Psoas muscle (tissue), 8 donors: Measurements from ENCODE around the gene NPHS1. TPM values are rescaled to one million over a fixed set of nuclear protein-coding genes. Genes with fewer than 3 reads are reported as not detected.

Experiments
- ATAC-seq, 4 donors: fragments of 200-7000 bp; cut with Tn5 transposase; one replicate each; pipeline ENCODE4 v1.9.1; 2020; ENCODE audit warnings: moderate library complexity in 3 of 4, mild to moderate bottlenecking in 2 of 4
- DNase-seq, 2 donors: peaks; one replicate each; pipeline ENCODE4 v3.0.0-alpha.2; 2020
- H3K27ac ChIP-seq: fragments of 200-600 bp; one replicate; pipeline ENCODE4 v1.8.0; 2022
- H3K27me3 ChIP-seq, 3 donors: fragments of 200-600 bp in 1 of 3; one replicate each; pipeline versions ENCODE4 v1.6.1 to v1.8.0; 2013 to 2022; ENCODE audit warnings: low read length in 2 of 3, mild to moderate bottlenecking in 2 of 3, moderate library complexity in 1 of 3; ENCODE audit not compliant: insufficient read depth in 3 of 3
- H3K36me3 ChIP-seq, 2 donors: fragments of 200-600 bp in 1 of 2; one replicate each; pipeline versions ENCODE4 v1.6.1 to v1.8.0; 2013 to 2022; ENCODE audit warnings: low read depth in 1 of 2, mild to moderate bottlenecking in 1 of 2, moderate library complexity in 1 of 2; ENCODE audit not compliant: insufficient read depth in 1 of 2
- H3K4me1 ChIP-seq: fragments of 200-600 bp; one replicate; pipeline ENCODE4 v1.8.0; 2022
- H3K4me3 ChIP-seq: fragments of 200-600 bp; one replicate; pipeline ENCODE4 v1.8.0; 2022; ENCODE audit warnings: mild to moderate bottlenecking
- H3K9me3 ChIP-seq: fragments of 200-600 bp; one replicate; pipeline ENCODE4 v1.8.0; 2022
- WGBS, 3 donors: extraction: QIAGEN DNeasy Blood & Tissue Kit; methylation state at CpG; one replicate each; pipeline versions ENCODE4 v1.1.6 to v1.1.7; 2013; 5-methylcytosine and 5-hydroxymethylcytosine counted together
- intact Hi-C, 2 donors: fragments of 100-400 bp; cut with DNase I; formaldehyde crosslinking; loops; one replicate each; pipeline versions ENCODE4 v1.11.0 to v1.14.2; 2022
- polyA plus RNA-seq, 3 donors: library from polyadenylated mRNA; stranded (reverse); fragments of 200-250 nt; gene quantifications; one replicate each; pipeline ENCODE4 v1.2.3, GENCODE V29; 2013
- total RNA-seq, 4 donors: library from RNA; stranded (reverse); fragmentation: NEBNext Ultra II Directional in 2 of 4; extraction: Animal tissue kit (Norgen Biotek cat#: 25700) in 2 of 4; gene quantifications; one replicate each; pipeline versions ENCODE4 v1.2.1 to v1.2.4, GENCODE V29; 2021 to 2023
- TF ChIP-seq, protein P1 (sequence below): fragments of 200-600 bp; IDR thresholded peaks from one replicate; pipeline ENCODE4 v1.8.0; 2022; ENCODE audit warnings: antibody characterized with exemption
- donor health status: healthy with polysubstance abuse.
- donor health status: DM: no; HTN: no; CAD: no; lungs with moderate emphysema.
- donor health status: Bipolar disorder and iron deficiency.
- donor health status: healthy.
- donor health status: DM: yes; HTN: yes; CAD: no.
- donor health status: DM: no; HTN: no; CAD: no.
- donor health status: DM: no; HTN: no; CAD: no.
- donor health status: DM: yes; HTN: yes; CAD: no.

The NPHS1 gene
- total and polyA plus RNA-seq, 7 donors: not detected

DNA sequence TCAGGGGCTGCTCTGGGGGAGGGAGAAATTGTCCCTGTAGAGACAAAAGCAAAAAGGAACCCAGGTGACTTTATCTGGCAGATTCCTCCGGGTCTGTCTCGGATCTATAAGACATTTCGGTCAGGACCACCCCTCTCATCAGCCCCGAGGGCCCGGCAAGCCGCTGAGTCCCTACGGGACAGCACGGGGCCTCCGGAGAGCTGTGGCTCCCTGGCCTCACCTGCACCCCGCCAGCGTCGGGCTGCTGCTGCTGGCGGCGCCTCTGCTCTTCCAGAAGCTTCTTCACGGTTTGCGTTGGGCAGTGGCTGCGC, 46.1 kb upstream of the NPHS1 start:
- DNase-seq (no peak), ATAC-seq (peak in 1 of 4 donors; percentile 7)
- intact Hi-C loops: no loop called here

DNA sequence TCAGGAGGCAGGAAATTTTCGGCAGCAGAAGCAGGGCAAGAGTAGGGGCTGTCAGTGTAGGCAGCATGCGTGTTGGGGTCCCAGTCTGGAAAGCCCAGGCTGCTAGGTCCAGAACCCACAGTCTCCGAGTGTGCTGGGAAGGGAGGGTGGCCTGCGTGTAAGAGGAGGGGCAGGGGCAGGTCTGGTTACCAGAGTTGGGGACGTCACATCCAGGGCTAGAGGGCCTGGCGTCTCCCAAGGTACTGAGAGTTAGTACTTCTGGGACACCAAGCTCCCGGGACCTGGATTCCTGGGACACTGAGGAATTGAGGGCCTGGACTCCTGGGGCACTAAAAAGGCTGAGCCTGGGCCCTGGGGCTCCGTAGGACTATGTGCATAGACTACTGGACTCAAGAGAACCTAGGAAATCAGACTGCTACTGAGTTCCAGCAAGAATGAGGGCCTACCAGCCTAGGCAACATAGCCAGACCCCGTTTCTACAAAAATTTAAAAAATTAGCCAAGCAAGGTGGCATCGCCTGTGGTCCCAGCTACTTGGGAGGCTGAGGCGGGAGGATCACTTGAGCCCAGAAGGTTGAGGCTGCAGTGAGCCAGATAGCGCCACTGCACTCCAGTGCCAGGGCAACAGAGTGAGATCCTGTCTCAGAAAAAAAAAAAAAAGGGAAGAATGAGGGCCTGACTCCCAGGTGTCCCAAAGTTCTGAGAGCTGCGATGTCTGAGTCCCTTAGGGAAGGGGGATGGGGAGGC, 45.6 kb upstream of the NPHS1 start:
- no peak for ATAC-seq
- Histone ChIP-seq H3K27ac (no peak overlapping the region), H3K4me3 (peak overlapping the region; percentile 81), H3K27me3 (peaks cover 0 to 4% (median 2%) of the 10 kb centered on the region in 3 donors), H3K36me3 (peaks cover 0 to 25% of the 10 kb centered on the region in 2 donors), H3K9me3 (no peaks in the 10 kb centered on the region), H3K4me1 (peaks cover 7% of the 10 kb centered on the region)
- intact Hi-C loops: no loop called here
- TF ChIP-seq, protein P1, sequence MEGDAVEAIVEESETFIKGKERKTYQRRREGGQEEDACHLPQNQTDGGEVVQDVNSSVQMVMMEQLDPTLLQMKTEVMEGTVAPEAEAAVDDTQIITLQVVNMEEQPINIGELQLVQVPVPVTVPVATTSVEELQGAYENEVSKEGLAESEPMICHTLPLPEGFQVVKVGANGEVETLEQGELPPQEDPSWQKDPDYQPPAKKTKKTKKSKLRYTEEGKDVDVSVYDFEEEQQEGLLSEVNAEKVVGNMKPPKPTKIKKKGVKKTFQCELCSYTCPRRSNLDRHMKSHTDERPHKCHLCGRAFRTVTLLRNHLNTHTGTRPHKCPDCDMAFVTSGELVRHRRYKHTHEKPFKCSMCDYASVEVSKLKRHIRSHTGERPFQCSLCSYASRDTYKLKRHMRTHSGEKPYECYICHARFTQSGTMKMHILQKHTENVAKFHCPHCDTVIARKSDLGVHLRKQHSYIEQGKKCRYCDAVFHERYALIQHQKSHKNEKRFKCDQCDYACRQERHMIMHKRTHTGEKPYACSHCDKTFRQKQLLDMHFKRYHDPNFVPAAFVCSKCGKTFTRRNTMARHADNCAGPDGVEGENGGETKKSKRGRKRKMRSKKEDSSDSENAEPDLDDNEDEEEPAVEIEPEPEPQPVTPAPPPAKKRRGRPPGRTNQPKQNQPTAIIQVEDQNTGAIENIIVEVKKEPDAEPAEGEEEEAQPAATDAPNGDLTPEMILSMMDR: no peak
- DNase-seq: no peak
- 86 to 91% (median 88%) methylated on average over 13 of the region's 13 CpGs for WGBS, 3 donors

More for the DNA sequence above, 46.1 kb upstream of the NPHS1 start:
- TF ChIP-seq, protein P1: no peak
- H3K4me3 ChIP-seq: peak overlapping the region; percentile 81
- H3K27me3 ChIP-seq: peaks cover 0 to 4% (median 2%) of the 10 kb centered on the region in 3 donors
- no peaks in the 10 kb centered on the region for H3K9me3 ChIP-seq
- no peak overlapping the region for H3K27ac ChIP-seq
- H3K36me3 ChIP-seq: peaks cover 0 to 22% of the 10 kb centered on the region in 2 donors
- 13 to 21% (median 15%) methylated on average over 17 of the region's 17 CpGs for WGBS, 3 donors
- H3K4me1 ChIP-seq: peaks cover 7% of the 10 kb centered on the region

DNA sequence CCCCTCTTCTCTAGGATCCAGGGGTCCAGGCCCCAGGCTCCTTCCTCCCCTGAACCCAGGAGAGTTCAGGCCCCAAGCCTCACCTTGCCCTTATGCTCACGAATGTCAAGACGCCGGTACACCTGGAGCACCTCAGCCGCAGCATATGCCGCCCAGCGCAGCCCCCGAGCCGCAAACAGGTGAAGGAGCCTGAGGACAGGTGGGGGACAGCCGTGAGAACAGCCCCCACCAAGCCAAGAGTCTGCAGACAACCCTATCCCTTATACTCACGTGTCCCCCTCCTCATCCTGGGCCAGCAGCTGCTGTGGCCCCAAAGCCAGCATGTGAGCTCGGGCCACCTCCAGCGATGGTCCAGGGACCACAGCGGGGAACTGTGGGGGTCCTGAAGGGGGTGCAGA, 44.3 kb upstream of the NPHS1 start:
- peaks cover 7% of the 10 kb centered on the region for H3K4me1 ChIP-seq
- no peaks in the 10 kb centered on the region for H3K9me3 ChIP-seq
- peaks cover 0 to 29% of the 10 kb centered on the region in 2 donors for H3K36me3 ChIP-seq
- 91 to 94% (median 93%) methylated on average over 13 of the region's 13 CpGs for WGBS, 3 donors
- H3K27ac ChIP-seq: no peak overlapping the region
- peaks cover 0 to 4% (median 0%) of the 10 kb centered on the region in 3 donors for H3K27me3 ChIP-seq
- intact Hi-C loops: no loop called here
- ATAC-seq (no peak), DNase-seq (no peak)
- no peak overlapping the region for H3K4me3 ChIP-seq
- TF ChIP-seq, protein P1: no peak

DNA sequence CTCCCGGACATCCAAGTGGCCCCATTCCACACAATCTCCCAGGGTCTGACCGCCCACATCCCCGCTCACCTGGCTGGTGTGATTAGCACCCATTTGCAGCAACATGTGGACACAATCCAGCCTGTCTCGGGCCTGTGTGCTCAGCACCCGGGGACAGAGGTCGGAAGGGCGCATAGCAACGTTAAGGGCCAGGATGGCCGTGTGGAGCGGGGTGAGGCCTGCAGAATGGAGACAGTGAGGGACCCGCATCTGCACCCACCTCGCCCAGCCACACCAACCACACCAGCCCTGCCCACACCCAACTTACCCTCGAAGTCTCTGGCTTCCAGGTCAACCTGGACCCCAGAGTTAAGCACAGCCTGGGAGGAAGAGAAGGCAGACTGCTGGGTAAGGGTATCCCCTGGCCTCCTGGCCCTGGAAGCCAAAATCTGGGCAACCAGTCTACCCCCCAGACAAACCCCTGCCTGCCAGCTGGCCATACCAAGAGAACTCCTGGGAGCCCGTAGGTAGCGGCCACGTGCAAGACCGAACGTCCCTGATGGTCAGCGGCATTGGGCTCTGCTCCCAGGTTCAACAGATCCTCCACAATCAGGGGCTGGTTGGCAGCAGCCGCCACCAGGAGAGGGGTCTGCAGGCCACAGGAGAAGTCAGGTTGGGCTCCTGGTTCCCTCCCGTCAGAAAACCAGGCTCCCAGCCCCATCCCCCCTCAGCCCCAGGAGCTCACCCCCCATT, 43.8 kb upstream of the NPHS1 start:
- ATAC-seq: no peak
- H3K27ac ChIP-seq: no peak overlapping the region
- peaks cover 0 to 29% of the 10 kb centered on the region in 2 donors for H3K36me3 ChIP-seq
- H3K27me3 ChIP-seq: peaks cover 0 to 4% (median 0%) of the 10 kb centered on the region in 3 donors
- intact Hi-C loops: no loop called here
- 87 to 91% (median 91%) methylated on average over 21 of the region's 21 CpGs for WGBS, 3 donors
- H3K9me3 ChIP-seq: no peaks in the 10 kb centered on the region
- H3K4me3 ChIP-seq: no peak overlapping the region
- DNase-seq: no peak
- TF ChIP-seq, protein P1: no peak
- peaks cover 7% of the 10 kb centered on the region for H3K4me1 ChIP-seq
